Measurements from ENCODE around the gene RERE.

RERE gene

DNA sequence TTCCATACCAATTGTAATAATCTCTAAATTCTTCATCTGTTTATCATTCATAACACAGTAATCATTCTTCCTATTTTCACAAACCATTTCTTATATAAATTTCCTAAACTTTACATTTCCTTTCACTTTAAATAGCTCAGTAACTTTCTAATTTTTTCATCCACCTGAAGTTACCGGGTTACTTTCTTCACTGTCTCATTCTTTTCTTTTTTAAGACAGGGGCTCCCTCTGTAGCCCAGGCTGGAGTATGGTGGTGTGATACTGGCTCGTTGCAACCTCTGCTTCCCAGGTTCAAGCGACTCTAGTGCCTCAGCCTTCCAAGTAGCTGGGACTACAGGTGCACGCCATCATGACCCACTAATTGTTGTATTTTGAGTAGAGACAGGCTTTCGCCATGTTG, 41.3 kb downstream of the RERE start:
- TF ChIP-seq, protein P1, sequence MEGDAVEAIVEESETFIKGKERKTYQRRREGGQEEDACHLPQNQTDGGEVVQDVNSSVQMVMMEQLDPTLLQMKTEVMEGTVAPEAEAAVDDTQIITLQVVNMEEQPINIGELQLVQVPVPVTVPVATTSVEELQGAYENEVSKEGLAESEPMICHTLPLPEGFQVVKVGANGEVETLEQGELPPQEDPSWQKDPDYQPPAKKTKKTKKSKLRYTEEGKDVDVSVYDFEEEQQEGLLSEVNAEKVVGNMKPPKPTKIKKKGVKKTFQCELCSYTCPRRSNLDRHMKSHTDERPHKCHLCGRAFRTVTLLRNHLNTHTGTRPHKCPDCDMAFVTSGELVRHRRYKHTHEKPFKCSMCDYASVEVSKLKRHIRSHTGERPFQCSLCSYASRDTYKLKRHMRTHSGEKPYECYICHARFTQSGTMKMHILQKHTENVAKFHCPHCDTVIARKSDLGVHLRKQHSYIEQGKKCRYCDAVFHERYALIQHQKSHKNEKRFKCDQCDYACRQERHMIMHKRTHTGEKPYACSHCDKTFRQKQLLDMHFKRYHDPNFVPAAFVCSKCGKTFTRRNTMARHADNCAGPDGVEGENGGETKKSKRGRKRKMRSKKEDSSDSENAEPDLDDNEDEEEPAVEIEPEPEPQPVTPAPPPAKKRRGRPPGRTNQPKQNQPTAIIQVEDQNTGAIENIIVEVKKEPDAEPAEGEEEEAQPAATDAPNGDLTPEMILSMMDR (IDR thresholded peaks at IDR 0.05; ENCODE audit: low read length, missing control alignments) = no peak
- no peak for DNase-seq (ENCODE audit: low read depth)
- H3K4me3 ChIP-seq (replicated peaks; ENCODE audit: low read depth, low read length) = no peak overlapping the region

DNA sequence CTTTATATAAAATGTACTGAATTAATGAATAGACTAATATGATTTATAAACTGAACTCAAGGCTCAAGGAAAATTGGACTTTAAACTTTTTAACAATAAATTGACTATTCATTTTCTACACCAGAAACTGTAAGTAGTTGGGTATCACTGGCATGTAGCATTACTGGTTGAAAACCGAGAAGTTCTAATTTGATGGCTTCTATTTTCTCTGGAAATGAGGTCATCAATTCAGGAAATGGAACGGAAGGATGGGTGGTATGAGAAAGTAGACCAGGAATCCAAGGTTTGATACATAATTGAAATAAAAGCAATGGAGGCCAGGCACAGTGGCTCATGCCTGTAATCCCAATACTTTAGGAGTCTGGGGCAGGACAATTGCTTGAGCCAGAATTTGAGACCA, 50.4 kb downstream of the RERE start:
- DNase-seq (ENCODE audit: low read depth) = no peak
- TF ChIP-seq, protein P1 (IDR thresholded peaks at IDR 0.05; ENCODE audit: low read length, missing control alignments) = no peak
- H3K4me3 ChIP-seq (replicated peaks; ENCODE audit: low read depth, low read length) = no peak overlapping the region

DNA sequence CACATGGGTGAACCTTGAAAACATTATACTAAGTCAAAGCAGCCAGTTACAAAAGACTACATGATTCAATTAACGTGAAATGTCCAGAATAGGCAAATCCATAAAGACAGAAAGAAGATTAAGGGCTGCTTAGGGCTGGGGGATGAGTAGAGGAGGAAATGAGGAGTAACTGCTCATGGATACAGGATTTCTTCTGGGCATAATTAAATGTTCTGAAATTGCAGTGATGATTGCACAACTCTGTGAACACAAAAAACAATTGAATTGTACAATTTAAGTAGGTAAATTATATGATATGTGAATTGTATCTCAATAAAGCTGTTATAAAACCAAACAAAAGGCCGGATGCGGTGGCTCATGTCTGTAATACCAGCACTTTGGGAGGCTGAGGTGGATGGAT, 52.2 kb downstream of the RERE start:
- peak; percentile 28 for DNase-seq (ENCODE audit: low read depth)

DNA sequence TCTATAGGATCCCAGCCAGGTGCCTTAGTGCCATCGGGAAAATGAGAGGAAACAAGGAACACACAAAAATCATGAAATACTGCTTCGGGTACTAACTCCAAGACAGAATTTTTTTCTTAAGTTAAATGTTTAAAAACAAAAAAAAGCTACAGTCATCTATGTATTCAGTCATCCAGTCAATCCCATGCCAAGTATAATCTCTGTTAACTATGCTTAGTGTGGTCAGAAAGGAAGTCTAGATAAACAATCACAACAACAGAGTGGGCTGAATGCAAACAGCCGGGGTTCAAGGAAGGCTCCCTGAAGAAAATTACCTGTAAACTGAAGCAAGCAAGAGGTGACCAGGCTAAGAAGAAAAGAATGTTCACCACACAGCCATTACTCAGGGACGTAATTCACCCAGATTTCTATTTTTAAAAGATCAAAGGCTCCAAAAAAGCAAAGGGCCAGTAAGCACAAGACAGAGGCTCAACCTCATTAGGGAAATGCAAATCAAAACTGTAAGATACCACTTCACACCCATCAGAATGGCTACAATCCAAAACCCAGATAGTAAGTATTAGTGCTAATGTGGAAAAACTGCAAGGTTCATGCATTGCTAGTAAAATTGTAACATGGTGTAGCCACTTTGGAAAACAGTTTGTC, 53.0 kb downstream of the RERE start:
- no peak overlapping the region for H3K4me3 ChIP-seq (replicated peaks; ENCODE audit: low read depth, low read length)
- TF ChIP-seq, protein P1 (IDR thresholded peaks at IDR 0.05; ENCODE audit: low read length, missing control alignments) = no peak
- DNase-seq (ENCODE audit: low read depth) = peak; percentile 22

More for the DNA sequence above, 52.2 kb downstream of the RERE start:
- H3K4me3 ChIP-seq (replicated peaks; ENCODE audit: low read depth, low read length) = no peak overlapping the region
- TF ChIP-seq, protein P1 (IDR thresholded peaks at IDR 0.05; ENCODE audit: low read length, missing control alignments) = no peak

DNA sequence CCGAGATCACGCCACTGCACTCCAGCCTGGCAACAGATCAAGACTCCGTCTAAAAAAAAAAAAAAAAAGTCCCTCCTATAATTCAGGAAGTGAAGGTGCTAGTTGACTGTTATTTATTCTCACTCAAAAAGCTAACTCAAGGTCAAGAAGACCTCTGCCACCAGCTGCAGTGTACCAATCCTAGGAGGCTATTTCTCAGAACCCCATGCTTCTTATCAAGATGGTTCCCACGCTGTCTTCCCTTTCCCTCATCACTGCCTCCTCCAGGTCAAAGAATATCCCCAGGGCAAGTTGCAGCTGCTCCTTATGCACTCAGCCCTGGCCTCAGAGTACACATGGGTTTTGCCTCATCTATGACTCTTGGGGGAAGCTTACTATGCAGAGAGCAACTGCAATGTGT, 53.6 kb downstream of the RERE start:
- TF ChIP-seq, protein P1 (IDR thresholded peaks at IDR 0.05; ENCODE audit: low read length, missing control alignments) = no peak
- peak; percentile 46 for DNase-seq (ENCODE audit: low read depth)
- H3K4me3 ChIP-seq (replicated peaks; ENCODE audit: low read depth, low read length) = no peak overlapping the region

DNA sequence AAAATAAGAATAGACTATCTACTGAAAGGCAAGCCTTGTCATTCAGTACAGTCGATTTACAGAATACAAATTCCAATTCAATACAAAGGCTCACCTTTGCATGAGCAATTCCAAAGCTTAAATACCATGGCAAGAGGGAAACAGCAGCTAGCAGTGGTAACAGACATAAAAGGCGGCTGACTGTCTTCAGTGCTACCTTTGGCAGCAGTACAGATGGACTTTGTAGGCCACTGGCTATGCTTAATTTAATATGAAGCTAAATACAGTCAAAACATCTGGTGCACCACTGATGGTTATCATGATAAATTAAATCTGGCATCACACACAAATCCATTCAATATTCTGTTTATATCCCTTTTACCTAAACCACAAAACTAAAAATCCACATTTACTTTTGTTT, 62.4 kb downstream of the RERE start:
- TF ChIP-seq, protein P1 (IDR thresholded peaks at IDR 0.05; ENCODE audit: low read length, missing control alignments) = no peak
- DNase-seq (ENCODE audit: low read depth) = no peak
- no peak overlapping the region for H3K4me3 ChIP-seq (replicated peaks; ENCODE audit: low read depth, low read length)

DNA sequence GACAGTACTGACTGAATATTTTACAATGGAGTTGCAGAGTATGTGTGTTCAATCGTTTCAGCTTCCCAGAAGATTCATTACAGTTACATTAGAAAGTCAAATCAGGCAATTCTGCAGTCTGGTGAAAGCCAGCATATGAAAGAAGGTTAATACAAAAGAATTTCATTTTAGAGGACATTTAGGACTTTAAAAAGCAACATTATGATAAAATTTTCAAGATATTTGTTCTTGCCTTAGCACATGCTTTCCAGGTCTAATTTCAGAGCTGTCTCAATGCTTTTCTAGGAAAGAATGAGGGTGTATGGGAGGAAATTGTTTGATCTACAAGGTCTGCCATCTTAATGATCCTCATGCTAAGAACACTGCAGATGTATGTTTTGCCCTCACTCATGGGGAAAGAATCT, 63.2 kb downstream of the RERE start:
- DNase-seq (ENCODE audit: low read depth) = no peak
- TF ChIP-seq, protein P1 (IDR thresholded peaks at IDR 0.05; ENCODE audit: low read length, missing control alignments) = no peak
- H3K4me3 ChIP-seq (replicated peaks; ENCODE audit: low read depth, low read length) = no peak overlapping the region
